Measurements from ENCODE around the gene SEC22C.
A peak's percentile ranks its signal among the peaks of the same experiment; 100 is the strongest.

DNA sequence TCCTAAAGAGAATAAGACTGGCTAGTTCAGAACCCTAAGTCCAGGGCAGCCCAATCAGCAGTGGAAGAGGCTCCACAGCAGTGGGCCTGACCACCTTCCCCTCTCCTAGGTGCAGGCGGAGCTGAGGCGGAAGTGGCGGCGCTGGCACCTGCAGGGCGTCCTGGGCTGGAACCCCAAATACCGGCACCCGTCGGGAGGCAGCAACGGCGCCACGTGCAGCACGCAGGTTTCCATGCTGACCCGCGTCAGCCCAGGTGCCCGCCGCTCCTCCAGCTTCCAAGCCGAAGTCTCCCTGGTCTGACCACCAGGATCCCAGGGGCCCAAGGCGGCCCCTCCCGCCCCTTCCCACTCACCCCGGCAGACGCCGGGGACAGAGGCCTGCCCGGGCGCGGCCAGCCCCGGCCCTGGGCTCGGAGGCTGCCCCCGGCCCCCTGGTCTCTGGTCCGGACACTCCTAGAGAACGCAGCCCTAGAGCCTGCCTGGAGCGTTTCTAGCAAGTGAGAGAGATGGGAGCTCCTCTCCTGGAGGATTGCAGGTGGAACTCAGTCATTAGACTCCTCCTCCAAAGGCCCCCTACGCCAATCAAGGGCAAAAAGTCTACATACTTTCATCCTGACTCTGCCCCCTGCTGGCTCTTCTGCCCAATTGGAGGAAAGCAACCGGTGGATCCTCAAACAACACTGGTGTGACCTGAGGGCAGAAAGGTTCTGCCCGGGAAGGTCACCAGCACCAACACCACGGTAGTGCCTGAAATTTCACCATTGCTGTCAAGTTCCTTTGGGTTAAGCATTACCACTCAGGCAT is 45.6 kb downstream of the SEC22C start:
- TF ChIP-seq, protein P1, sequence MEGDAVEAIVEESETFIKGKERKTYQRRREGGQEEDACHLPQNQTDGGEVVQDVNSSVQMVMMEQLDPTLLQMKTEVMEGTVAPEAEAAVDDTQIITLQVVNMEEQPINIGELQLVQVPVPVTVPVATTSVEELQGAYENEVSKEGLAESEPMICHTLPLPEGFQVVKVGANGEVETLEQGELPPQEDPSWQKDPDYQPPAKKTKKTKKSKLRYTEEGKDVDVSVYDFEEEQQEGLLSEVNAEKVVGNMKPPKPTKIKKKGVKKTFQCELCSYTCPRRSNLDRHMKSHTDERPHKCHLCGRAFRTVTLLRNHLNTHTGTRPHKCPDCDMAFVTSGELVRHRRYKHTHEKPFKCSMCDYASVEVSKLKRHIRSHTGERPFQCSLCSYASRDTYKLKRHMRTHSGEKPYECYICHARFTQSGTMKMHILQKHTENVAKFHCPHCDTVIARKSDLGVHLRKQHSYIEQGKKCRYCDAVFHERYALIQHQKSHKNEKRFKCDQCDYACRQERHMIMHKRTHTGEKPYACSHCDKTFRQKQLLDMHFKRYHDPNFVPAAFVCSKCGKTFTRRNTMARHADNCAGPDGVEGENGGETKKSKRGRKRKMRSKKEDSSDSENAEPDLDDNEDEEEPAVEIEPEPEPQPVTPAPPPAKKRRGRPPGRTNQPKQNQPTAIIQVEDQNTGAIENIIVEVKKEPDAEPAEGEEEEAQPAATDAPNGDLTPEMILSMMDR (conservative IDR thresholded peaks at IDR 0.05; ENCODE audit: low read depth, low read length): peak; percentile 29; the same call in 1 of the 2 replicates
- TF ChIP-seq MAZ (IDR thresholded peaks at IDR 0.05; ENCODE audit: borderline replicate concordance, low read depth, low read length) (no peak), RAD21 (IDR thresholded peaks at IDR 0.05; ENCODE audit: low read length) (no peak), CEBPB (IDR thresholded peaks at IDR 0.05; ENCODE audit: low read depth, low read length) (no peak), BHLHE40 (IDR thresholded peaks at IDR 0.05; ENCODE audit: low read depth, low read length) (no peak), RFX5 (IDR thresholded peaks at IDR 0.05; ENCODE audit: low read depth, low read length) (no peak), POLR2A (IDR thresholded peaks at IDR 0.05; ENCODE audit: low read depth, low read length) (no peak), MXI1 (IDR thresholded peaks at IDR 0.05; ENCODE audit: borderline replicate concordance, low read depth, low read length) (no peak), RCOR1 (IDR thresholded peaks at IDR 0.05; ENCODE audit: insufficient replicate concordance, low read length) (no peak)

All from IMR-90 (cell line).